Stimulated activated naive B cell treated with anti-CD40 and anti-IgM and Interleukin-4, amounts not matched to agents 10 μg/mL and 1 μg/mL and 100 μg/mL, for 72 hours (primary cell): Measurements from ENCODE around the gene COA5.

ENCODE experiments used
- ATAC-seq, 2 donors: fragments of 150-1000 bp; cut with Tn5 transposase; replicated peaks; 2 replicates each; pipeline ENCODE4 v1.10.0; 2021; ENCODE audit warnings: moderate library complexity in 1 of 2
- DNase-seq: peaks from one replicate; pipeline ENCODE4 v3.0.0; 2021
- H3K27ac Mint-ChIP-seq: one replicate; pipeline ENCODE4 v1.8.0; 2022; ENCODE audit warnings: mild to moderate bottlenecking, mixed read lengths
- H3K27me3 Mint-ChIP-seq, 2 donors: one replicate each; pipeline ENCODE4 v1.8.0; 2022; ENCODE audit warnings: mixed read lengths in 2 of 2
- H3K36me3 Mint-ChIP-seq, 2 donors: one replicate each; pipeline ENCODE4 v1.8.0; 2022; ENCODE audit warnings: mixed read lengths in 2 of 2, mild to moderate bottlenecking in 1 of 2
- H3K4me1 Mint-ChIP-seq, 2 donors: one replicate each; pipeline ENCODE4 v1.8.0; 2022; ENCODE audit warnings: mixed read lengths in 2 of 2, mild to moderate bottlenecking in 1 of 2
- H3K4me3 Mint-ChIP-seq, 2 donors: one replicate each; pipeline ENCODE4 v1.8.0; 2022; ENCODE audit warnings: mild to moderate bottlenecking in 2 of 2, mixed read lengths in 2 of 2, moderate library complexity in 1 of 2
- H3K9me3 Mint-ChIP-seq, 2 donors: one replicate each; pipeline ENCODE4 v1.8.0; 2022; ENCODE audit warnings: mixed read lengths in 2 of 2, mild to moderate bottlenecking in 1 of 2

Gene COA5

DNA sequence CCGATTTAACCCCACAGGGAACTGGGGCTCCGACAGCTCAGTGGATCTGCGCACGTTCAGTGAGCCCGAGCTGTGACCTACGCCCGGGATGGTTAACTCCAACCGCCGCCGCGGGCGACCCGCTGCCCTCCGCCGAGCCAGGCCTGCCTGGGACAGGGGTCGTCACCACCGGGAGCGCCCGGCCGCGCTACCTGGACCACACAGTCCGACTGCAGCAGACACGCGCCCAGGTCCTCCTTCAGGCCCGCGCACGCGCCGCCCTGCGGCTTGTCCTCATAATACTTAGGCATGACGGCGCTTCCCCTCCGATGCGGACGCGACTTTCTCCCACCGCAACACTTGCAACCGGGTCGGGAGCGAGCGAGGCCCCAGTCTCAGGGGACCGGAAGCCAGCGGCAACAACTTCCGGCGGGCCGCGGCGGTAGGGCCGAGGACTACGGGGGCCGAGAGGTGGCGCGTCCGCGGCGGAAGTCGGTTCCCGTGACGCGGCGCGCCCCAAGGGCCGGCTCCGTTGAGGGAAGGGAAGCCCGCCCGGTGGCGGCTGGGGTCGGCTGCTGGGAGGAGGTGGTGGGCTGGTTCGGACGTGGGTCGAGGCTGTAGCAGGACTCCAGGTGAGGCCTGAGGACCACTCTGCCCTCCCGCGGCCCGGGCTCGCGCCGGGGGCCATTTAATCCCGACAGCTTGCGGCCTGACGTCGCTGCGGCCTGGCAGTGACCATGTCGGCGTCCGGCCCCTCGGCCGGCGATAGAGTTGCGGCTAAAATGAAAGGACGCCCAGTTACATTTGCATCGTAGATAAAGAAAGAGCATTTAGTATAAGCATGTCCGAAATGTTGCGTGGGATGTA lies at the start of gene COA5, which contains the start of gene UNC50:
Gene COA5, minus strand, starts transcription at position 397 of the 846 bp plus-strand sequence. Its CDS starts 107 bp downstream, at position 290.
Gene UNC50, plus strand, starts transcription at position 474 of the 846 bp plus-strand sequence. CDS start 1,171 bp downstream, outside the sequence.
- Mint-ChIP-seq H3K27ac (peak within 1 kb of the TSS; percentile 97), H3K4me3 (peak within 1 kb of the TSS; percentile 91 to 97), H3K36me3 (peaks cover 14 to 19% of the 10 kb centered on the region in 2 donors), H3K4me1 (peaks cover 35 to 55% of the 10 kb centered on the region in 2 donors), H3K27me3 (no peaks in the 10 kb centered on the region), H3K9me3 (no peaks in the 10 kb centered on the region)
- peak; percentile 89 to 91 for ATAC-seq
- peak; percentile 90 for DNase-seq

- Mint-ChIP-seq H3K9me3 (peaks cover 6% of the 10 kb centered on the region in 2 donors), H3K27me3 (no peaks in the 10 kb centered on the region)
Observed at GRCh38 chr2:98656800-98657199, 48.5 kb upstream of the COA5 start.

DNA sequence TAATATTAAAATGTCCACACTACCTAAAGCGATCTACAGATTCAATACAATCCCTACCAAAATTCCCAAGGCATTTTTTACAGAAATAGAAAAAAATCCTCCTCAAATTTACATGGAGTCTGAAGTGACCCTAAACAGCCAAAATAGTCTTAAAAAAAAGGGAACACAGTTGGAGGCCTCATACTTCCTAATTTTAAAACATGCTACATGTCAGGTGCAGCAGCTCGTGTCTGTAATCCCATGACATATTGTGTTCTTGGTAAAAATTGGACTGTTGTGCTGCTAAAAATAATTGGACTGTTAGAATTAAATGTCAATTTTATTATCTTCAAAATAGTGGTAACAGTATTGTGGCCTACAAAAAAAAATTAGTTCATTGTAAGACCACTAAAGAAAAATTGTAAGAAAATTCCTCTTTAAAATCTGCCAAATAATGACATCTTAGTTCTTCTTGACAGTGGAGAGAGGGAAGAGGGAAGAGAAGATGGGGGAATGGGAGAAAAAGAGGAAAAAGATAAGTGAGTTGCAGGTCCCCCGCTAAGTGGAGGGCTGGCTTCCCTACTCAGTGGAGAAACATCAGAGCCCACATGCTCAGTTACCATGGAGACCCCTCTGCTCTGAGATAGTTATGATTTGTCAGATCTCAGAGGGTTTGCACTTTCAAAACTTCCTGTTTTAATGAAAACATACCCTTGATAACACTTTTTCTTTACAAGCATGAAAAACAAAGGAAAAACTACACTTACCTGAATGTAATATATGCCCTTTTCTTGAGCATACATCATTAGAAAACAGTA lies 46.6 kb upstream of the COA5 start:
- H3K27me3 Mint-ChIP-seq = no peaks in the 10 kb centered on the region
- ATAC-seq = peak; percentile 49 to 51
- no peaks in the 10 kb centered on the region for H3K36me3 Mint-ChIP-seq
- peak overlapping the region; percentile 7 for H3K27ac Mint-ChIP-seq
- no peak overlapping the region for H3K4me3 Mint-ChIP-seq
- H3K9me3 Mint-ChIP-seq = no peaks in the 10 kb centered on the region
- H3K4me1 Mint-ChIP-seq = peaks cover 2 to 14% of the 10 kb centered on the region in 2 donors
- DNase-seq = no peak

More at GRCh38 chr2:98656800-98657199, 48.5 kb upstream of the COA5 start:
- Mint-ChIP-seq H3K4me1 (peaks cover 2 to 14% of the 10 kb centered on the region in 2 donors), H3K36me3 (peaks cover 10 to 12% of the 10 kb centered on the region in 2 donors), H3K27ac (no peak overlapping the region), H3K4me3 (no peak overlapping the region)
- ATAC-seq (no peak), DNase-seq (no peak)

DNA sequence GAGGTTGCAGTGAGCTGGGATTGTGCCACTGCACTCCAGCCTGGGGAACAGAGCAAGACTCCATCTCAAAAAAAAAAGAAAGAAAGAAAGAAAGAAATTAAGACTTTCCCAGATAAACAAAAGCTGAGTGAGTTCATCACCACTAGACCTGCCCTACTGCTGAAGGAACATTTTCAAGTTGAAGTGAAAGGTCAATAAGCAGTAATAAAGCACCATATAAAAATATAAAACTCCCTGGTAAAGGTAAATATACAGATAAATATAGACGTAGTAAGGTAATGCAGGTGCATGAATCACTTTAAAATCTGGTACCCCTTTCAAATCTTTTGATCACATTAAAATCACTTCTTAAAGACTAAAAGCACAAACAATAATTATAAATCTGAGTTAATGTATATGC lies 42.7 kb upstream of the COA5 start:
- Mint-ChIP-seq H3K27ac (no peak overlapping the region), H3K36me3 (no peaks in the 10 kb centered on the region), H3K9me3 (no peaks in the 10 kb centered on the region), H3K4me3 (no peak overlapping the region), H3K27me3 (no peaks in the 10 kb centered on the region), H3K4me1 (peaks cover 5 to 20% of the 10 kb centered on the region in 2 donors)
- no peak for DNase-seq
- no peak for ATAC-seq

DNA sequence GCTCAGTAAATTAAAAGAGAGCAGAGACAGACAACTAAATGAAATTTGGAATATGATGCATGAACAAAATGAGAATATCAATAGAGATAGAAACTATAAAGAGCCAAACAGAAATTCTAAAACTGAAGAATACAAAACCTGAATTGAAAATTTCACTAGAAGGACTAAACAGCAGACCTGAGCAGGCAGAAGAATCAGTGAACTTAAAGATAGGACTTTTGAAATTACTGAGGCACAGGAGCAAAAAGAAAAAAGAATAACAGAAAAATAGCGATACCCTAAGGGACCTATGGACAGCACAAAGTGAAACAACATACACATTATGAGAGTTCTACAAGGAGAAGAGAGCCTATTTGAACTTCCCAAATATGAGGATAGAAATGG lies 41.7 kb upstream of the COA5 start:
- H3K4me1 Mint-ChIP-seq = peaks cover 5 to 17% of the 10 kb centered on the region in 2 donors
- no peaks in the 10 kb centered on the region for H3K27me3 Mint-ChIP-seq
- H3K9me3 Mint-ChIP-seq = no peaks in the 10 kb centered on the region
- ATAC-seq = no peak
- no peaks in the 10 kb centered on the region for H3K36me3 Mint-ChIP-seq
- H3K4me3 Mint-ChIP-seq = no peak overlapping the region
- no peak overlapping the region for H3K27ac Mint-ChIP-seq
- DNase-seq = no peak

GRCh38 chr2:98649135-98649991 lies 41.1 kb upstream of the COA5 start:
- H3K36me3 Mint-ChIP-seq = no peaks in the 10 kb centered on the region
- H3K4me3 Mint-ChIP-seq = no peak overlapping the region
- H3K27ac Mint-ChIP-seq = no peak overlapping the region
- no peaks in the 10 kb centered on the region for H3K9me3 Mint-ChIP-seq
- H3K27me3 Mint-ChIP-seq = no peaks in the 10 kb centered on the region
- ATAC-seq (peak; percentile 87 to 95), DNase-seq (peak; percentile 64)
- H3K4me1 Mint-ChIP-seq = peaks cover 5 to 11% of the 10 kb centered on the region in 2 donors

- Mint-ChIP-seq H3K4me3 (no peak overlapping the region), H3K36me3 (no peaks in the 10 kb centered on the region), H3K9me3 (no peaks in the 10 kb centered on the region), H3K27ac (no peak overlapping the region), H3K4me1 (peaks cover 5 to 6% of the 10 kb centered on the region in 2 donors), H3K27me3 (no peaks in the 10 kb centered on the region)
- ATAC-seq (no peak), DNase-seq (no peak)
Observed at GRCh38 chr2:98648451-98648850, 40.1 kb upstream of the COA5 start.

GRCh38 chr2:98647636-98648035 lies 39.3 kb upstream of the COA5 start:
- ATAC-seq = no peak
- no peaks in the 10 kb centered on the region for H3K36me3 Mint-ChIP-seq
- H3K27ac Mint-ChIP-seq = no peak overlapping the region
- no peaks in the 10 kb centered on the region for H3K9me3 Mint-ChIP-seq
- DNase-seq = no peak
- peaks cover 5 to 6% of the 10 kb centered on the region in 2 donors for H3K4me1 Mint-ChIP-seq
- no peak overlapping the region for H3K4me3 Mint-ChIP-seq
- no peaks in the 10 kb centered on the region for H3K27me3 Mint-ChIP-seq

DNA sequence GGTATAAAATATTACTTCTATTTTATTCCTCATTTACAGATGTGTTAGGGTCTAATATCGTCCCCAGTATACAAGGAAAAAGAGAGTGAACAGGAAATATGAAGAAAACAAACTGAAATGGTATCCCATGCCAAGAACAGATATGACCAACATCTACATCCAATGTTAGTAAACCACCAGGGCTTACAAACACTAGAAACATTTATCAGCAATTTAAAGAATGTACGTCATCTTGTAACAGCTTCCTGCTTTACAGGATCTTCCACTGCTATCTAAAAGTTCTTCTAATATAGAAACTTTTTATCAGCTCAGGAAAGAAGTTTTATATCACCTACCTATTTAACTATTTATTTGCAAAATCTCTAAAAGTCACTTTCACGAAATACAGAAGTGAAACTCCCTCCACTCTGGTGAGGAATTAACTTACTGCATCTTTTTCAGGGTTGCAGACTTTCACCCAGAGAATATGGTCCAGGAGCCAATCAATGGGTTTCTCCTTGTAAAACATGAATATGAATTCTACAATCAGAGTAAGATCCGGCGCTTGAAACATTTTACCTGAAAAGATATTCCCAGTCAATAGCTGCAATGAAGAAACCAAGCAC lies 35.3 kb upstream of the COA5 start:
- Mint-ChIP-seq H3K27ac (no peak overlapping the region), H3K4me3 (no peak overlapping the region), H3K4me1 (no peaks in the 10 kb centered on the region), H3K36me3 (peaks cover 5% of the 10 kb centered on the region in 2 donors), H3K27me3 (no peaks in the 10 kb centered on the region), H3K9me3 (no peaks in the 10 kb centered on the region)
- ATAC-seq (no peak), DNase-seq (no peak)

GRCh38 chr2:98637401-98638147 lies 29.3 kb upstream of the COA5 start:
- no peaks in the 10 kb centered on the region for H3K4me1 Mint-ChIP-seq
- no peak overlapping the region for H3K27ac Mint-ChIP-seq
- ATAC-seq (peak; percentile 25 to 62), DNase-seq (no peak)
- no peaks in the 10 kb centered on the region for H3K9me3 Mint-ChIP-seq
- H3K27me3 Mint-ChIP-seq = no peaks in the 10 kb centered on the region
- H3K4me3 Mint-ChIP-seq = no peak overlapping the region
- H3K36me3 Mint-ChIP-seq = peaks cover 8% of the 10 kb centered on the region in 2 donors

DNA sequence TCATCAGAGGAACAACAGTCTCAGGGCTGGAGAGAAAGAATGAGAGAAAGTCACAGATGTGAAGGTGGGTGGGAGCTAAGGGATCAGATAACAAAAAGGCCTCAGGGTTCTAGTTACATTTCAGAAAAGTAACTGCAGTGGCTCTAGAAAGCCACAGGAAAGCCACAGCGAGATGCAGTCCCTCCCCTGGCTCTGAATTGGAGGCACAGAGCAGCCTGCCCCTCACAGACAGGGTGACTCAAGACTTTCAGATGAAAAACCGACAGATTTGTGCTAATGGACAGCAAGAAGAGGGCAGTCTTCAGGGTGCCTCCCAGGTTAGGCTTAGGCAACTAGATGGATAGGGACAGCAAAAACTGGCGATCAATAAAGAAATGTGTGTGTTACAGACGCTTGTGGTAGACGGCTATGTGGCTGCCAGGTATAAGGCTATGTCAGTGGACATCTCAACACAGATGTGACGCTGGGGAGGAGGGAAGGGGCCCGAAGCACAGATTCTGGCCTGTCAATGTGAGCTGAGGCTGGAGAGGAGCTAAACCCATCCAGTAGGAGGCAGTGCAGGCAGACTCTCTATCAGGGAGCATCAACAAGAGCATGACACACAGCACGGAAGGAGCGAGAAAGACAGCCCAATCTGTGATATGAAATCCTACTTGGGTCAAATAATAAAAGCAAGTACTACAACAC lies 26.2 kb upstream of the COA5 start:
- H3K27ac Mint-ChIP-seq = peak overlapping the region; percentile 33
- DNase-seq = no peak
- peaks cover 7 to 8% of the 10 kb centered on the region in 2 donors for H3K36me3 Mint-ChIP-seq
- no peaks in the 10 kb centered on the region for H3K9me3 Mint-ChIP-seq
- no peaks in the 10 kb centered on the region for H3K4me1 Mint-ChIP-seq
- no peak for ATAC-seq
- H3K27me3 Mint-ChIP-seq = no peaks in the 10 kb centered on the region
- no peak overlapping the region for H3K4me3 Mint-ChIP-seq

GRCh38 chr2:98632351-98632750 lies 24.0 kb upstream of the COA5 start:
- Mint-ChIP-seq H3K27me3 (no peaks in the 10 kb centered on the region), H3K36me3 (peaks cover 7 to 8% of the 10 kb centered on the region in 2 donors), H3K4me1 (no peaks in the 10 kb centered on the region), H3K27ac (no peak overlapping the region), H3K9me3 (peaks cover 0 to 1% of the 10 kb centered on the region in 2 donors), H3K4me3 (no peak overlapping the region)
- ATAC-seq (no peak), DNase-seq (no peak)
